Brain microvascular endothelial cell (primary cell): Measurements from ENCODE around the gene SEZ6.

Experiments
- DNase-seq: peaks from one replicate; pipeline ENCODE4 v3.0.0-alpha.2; 2020
- H3K27ac ChIP-seq: fragments of 250-450 bp; sonication (Bioruptor Pico); 2 replicates; pipeline ENCODE4 v1.5.1; 2020; ENCODE audit warnings: mild to moderate bottlenecking, moderate library complexity
- H3K27me3 ChIP-seq: fragments of 250-450 bp; sonication (Bioruptor Pico); replicated peaks from 2 replicates; pipeline ENCODE4 v1.5.1; 2020; ENCODE audit warnings: mild to moderate bottlenecking
- H3K36me3 ChIP-seq: fragments of 250-450 bp; sonication (Bioruptor Pico); replicated peaks from 2 replicates; pipeline ENCODE4 v1.5.1; 2020; ENCODE audit warnings: mild to moderate bottlenecking
- H3K4me3 ChIP-seq: 2 replicates; pipeline ENCODE4 v1.5.1; 2011; ENCODE audit warnings: low read depth, mild to moderate bottlenecking, control low read depth, low read length, moderate library complexity
- in situ Hi-C: cut with HindIII; loops from 2 replicates; pipeline ENCODE4 v1.10.0; 2017; ENCODE audit warnings: low sequenced_read_pairs, low pct_ligation_motif_present
- TF ChIP-seq, protein P1 (sequence below): IDR thresholded peaks from 2 replicates; pipeline ENCODE4 v1.5.1; 2011; ENCODE audit warnings: low read depth, mild to moderate bottlenecking, moderate library complexity, low read length, control low read depth, inconsistent platforms; ENCODE audit errors: missing control alignments

Gene SEZ6

DNA sequence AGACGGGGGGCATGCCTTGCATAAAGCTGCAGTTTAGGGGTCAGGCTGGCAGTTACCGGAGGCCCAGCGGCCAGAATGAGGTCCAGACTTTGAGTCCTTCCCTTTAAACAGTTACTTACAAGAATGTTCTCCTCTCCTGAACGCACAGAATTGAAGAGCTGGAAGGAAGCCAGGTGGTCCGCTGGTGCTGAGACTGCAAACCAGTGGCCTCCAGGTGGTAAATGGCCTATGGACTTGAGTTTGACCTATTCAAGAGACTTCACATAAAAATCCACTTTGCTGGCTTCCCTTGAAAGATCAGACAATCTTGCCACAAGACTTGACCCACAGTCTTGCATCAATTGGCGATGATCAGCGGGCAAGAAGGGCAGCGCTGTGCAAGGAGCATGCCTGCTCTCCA, 14.7 kb upstream of the SEZ6 start:
- Histone ChIP-seq H3K27ac (no peak overlapping the region), H3K36me3 (no peaks in the 10 kb centered on the region), H3K4me3 (no peak overlapping the region), H3K27me3 (peaks cover 59% of the 10 kb centered on the region)
- TF ChIP-seq, protein P1, sequence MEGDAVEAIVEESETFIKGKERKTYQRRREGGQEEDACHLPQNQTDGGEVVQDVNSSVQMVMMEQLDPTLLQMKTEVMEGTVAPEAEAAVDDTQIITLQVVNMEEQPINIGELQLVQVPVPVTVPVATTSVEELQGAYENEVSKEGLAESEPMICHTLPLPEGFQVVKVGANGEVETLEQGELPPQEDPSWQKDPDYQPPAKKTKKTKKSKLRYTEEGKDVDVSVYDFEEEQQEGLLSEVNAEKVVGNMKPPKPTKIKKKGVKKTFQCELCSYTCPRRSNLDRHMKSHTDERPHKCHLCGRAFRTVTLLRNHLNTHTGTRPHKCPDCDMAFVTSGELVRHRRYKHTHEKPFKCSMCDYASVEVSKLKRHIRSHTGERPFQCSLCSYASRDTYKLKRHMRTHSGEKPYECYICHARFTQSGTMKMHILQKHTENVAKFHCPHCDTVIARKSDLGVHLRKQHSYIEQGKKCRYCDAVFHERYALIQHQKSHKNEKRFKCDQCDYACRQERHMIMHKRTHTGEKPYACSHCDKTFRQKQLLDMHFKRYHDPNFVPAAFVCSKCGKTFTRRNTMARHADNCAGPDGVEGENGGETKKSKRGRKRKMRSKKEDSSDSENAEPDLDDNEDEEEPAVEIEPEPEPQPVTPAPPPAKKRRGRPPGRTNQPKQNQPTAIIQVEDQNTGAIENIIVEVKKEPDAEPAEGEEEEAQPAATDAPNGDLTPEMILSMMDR = no peak
- no peak for DNase-seq
- in situ Hi-C loops = no loop called here

DNA sequence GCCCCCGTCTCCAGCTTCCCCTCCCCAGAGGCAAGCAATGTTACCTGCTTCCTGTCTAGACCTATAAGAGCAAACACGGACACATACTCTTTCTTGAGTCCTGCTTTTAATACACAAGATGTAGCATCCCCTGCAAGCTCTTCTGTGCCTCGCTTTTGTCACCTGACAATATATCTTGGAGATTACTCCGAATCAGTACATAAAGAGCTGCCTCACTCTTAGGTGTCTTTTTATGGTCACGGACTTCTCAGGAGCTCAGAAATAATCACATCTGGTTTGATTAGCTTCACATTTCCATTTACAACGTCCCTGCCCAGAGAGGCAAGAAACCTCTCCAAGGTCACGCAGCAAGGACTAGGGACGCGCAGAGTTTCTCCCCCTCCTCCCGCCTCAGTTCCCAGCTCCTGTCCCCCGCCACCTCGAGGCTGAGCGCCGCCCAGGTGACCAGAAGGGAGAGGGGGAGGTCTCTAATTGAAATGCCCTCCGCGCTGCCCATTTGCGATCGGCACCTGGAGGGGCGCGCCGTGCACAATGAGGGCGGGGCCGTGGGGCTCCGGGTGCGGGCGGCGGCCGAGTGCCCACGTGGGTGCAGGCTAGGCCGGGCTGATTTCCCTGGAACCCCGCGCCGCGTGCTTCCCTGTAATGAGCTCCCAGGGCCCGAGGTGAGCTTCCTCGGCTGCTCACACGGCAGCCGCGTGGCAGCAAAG, 13.8 kb upstream of the SEZ6 start:
- Histone ChIP-seq H3K27me3 (peaks cover 64% of the 10 kb centered on the region), H3K4me3 (no peak overlapping the region)
- TF ChIP-seq, protein P1 = no peak

DNA sequence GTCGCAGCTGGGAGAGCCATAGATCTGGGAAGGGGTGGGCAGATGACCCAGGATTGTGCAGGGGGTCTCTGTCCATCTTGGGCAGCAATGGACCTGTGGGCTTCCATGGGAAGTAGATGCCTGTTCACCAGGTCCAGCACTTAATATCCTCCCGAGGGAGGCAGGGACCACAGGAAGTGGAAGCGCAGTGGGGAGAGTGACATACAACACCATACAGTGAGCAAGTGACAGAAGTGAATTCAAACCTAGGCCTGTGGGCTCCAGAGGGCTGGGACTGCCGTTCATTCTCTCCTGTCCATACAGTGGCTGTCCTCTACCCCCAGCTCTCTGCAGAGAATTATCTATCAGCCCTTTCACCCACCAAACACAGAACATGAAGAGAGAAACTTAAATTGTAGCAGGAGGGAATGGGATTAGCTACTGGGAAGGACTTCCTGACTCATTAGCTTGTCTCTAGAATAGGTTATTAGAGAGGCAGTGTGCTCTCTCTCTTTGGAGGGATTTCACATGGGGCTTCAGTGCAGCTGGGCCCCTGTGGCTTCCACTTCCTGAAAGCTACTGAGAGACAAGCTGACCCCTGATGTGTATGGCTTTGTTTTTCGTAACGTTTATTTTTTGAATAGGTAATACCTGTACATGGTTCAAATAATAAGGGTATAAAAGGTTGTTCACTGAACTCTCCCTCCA, 13.1 kb upstream of the SEZ6 start:
- in situ Hi-C loops = no loop called here
- peaks cover 59% of the 10 kb centered on the region for H3K27me3 ChIP-seq
- H3K36me3 ChIP-seq = no peaks in the 10 kb centered on the region
- H3K4me3 ChIP-seq = no peak overlapping the region
- TF ChIP-seq, protein P1 = no peak
- DNase-seq = no peak
- H3K27ac ChIP-seq = no peak overlapping the region

More for the DNA sequence above, 13.8 kb upstream of the SEZ6 start:
- no peak overlapping the region for H3K27ac ChIP-seq
- no peaks in the 10 kb centered on the region for H3K36me3 ChIP-seq
- no peak for DNase-seq
- in situ Hi-C loops = no loop called here

DNA sequence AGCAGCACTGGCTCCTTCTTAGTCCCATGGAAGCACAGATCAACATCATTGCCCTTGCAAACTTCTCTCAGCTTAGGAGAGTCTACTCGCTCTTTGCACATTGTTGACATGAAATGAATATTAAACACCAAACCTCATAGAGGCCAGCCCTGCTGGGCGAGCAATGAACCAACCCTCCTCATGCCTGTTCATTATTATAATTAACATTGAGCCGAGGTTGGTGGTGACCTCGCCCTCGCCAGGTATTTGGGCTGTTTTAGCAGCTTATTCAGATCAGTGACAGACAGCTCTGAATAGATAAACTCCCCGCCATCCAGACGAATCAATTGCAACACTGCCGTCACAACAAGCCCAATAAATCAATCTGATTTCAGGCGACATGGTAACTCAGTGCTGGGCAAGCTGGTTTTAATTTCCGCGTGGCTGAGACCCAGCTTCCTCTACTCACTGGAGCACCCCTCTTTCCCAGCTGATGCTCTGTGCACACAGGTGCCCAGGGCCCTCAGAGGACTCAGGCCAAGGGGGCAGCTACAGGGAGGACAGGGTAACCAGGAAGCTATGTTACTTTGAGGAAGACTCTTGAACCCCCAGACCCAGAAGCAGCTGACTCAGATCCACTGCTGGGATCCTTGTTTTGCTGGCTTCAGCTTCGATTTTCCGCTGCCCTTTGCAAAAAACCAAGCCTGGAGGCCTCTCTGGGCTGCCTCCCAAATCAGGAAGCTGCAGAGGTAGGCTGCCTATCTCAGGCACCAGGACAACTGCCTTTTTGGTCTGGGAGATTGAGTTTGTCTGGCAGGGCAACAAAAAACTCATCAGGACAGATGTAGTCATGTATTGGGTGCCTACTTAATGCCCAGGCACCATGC, 10.7 kb upstream of the SEZ6 start:
- TF ChIP-seq, protein P1 = no peak
- Histone ChIP-seq H3K27ac (no peak overlapping the region), H3K27me3 (peaks cover 54% of the 10 kb centered on the region), H3K36me3 (no peaks in the 10 kb centered on the region), H3K4me3 (no peak overlapping the region)
- in situ Hi-C loops = no loop called here
- DNase-seq = no peak

DNA sequence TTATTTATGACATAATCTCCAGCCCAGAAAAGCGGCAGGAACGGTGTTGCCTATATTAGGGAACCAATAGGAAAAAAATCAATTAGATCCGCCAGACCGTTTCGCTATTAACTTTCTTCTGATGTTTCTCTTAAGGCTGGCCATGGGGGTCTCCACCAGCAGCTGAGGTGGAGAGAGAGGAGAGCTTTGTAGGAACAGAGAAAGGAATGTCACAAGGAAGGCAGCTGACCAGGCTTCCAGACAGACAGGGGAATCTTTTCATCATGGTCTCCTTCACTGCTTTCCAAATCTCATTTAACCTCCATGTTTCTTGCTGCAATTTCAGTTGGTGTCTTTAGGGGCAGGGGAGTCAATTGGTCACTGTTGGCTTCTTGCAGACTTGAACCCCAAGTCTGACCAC, 8.9 kb upstream of the SEZ6 start:
- in situ Hi-C loops = no loop called here
- H3K4me3 ChIP-seq = no peak overlapping the region
- TF ChIP-seq, protein P1 = no peak
- H3K27ac ChIP-seq = no peak overlapping the region
- no peak for DNase-seq
- H3K36me3 ChIP-seq = no peaks in the 10 kb centered on the region
- H3K27me3 ChIP-seq = peaks cover 42% of the 10 kb centered on the region
